Left cardiac atrium (tissue), 4 donors: Measurements from ENCODE around the gene PLA2G6. TPM values are rescaled to one million over a fixed set of nuclear protein-coding genes. Genes with fewer than 3 reads are reported as not detected.

Experiments
- ATAC-seq, 2 donors: fragments of 200-7000 bp; cut with Tn5 transposase; one replicate each; pipeline ENCODE4 v1.9.1; 2020; ENCODE audit warnings: mild to moderate bottlenecking in 2 of 2, moderate library complexity in 2 of 2
- DNase-seq: peaks from one replicate; pipeline ENCODE4 v3.0.0-alpha.2; 2020
- intact Hi-C, 2 donors: fragments of 100-400 bp; cut with DNase I; formaldehyde crosslinking; loops; one replicate each; pipeline versions ENCODE4 v1.14.1 to v1.15.1; 2022 to 2023
- total RNA-seq, 2 donors: library from RNA; stranded (reverse); fragmentation: NEBNext Ultra II Directional; extraction: Animal tissue kit (Norgen Biotek cat#: 25700); gene quantifications; one replicate each; pipeline ENCODE4 v1.2.1, GENCODE V29; 2021
- donor health status: DM: no; HTN: yes; CAD: no.
- donor health status: DM: no; HTN: yes; CAD: no; lungs with severe emphysema.
- donor health status: DM: yes; HTN: yes; CAD: no.
- donor health status: Dilated cardiomyopathy.

The PLA2G6 gene
- total RNA-seq, 2 donors from 2014 or later = 14.3 to 21.1 TPM

GRCh38 chr22:38218661-38219622, 37.3 kb upstream of the PLA2G6 start:
- ATAC-seq (peak; percentile 79 to 81), DNase-seq (peak; percentile 90)
- intact Hi-C loops = no loop called here

DNA sequence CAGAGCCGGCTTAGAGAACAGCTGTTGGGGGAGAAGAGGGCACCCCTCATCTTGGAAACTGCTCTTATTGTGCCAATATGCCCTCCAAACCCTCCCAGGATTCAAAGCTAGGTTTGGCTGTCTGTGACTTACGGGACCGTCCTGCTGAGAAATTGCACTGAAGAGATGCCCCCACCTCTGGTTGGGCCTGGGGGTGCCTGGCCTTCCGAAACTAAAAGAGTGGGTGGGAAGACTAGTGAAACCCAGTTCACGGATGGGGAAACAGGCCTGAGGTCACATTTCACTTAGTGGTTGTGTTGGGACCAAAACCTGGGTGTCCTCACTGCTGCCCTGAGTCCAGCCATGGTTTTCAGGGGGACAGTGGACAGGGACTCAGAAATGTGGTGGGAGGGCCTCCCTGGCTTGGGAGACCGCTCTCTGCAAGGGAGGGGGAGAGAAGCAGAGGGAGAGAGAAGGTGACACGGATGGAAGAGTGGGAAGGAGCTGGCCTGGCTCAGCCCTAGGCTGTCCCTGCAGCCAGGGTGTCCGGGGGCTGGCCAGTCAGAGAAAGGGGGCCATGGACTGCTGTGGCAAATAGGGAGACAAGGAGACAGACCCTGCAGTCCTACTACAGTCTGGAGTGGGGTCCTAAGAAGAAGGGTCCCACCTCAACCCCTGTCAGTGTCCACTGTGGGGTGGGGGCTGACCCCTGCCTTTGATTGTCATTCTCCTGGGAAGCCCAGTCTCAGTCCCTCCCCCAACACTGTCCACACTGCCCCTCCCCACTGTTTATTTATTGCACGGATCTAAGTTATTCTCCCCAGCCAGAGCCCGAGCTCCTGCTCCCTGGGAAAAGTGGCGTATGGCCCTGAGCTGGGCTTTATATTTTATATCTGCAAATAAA, 33.8 kb upstream of the PLA2G6 start:
- intact Hi-C loops = no loop called here
- ATAC-seq = no peak
- DNase-seq = no peak

- intact Hi-C loops = no loop called here
- peak; percentile 53 to 66 for ATAC-seq
- DNase-seq = peak; percentile 81
Measured at GRCh38 chr22:38214302-38215056, 32.8 kb upstream of the PLA2G6 start.

GRCh38 chr22:38213990-38214301, 32.3 kb upstream of the PLA2G6 start:
- peak; percentile 34 for DNase-seq
- no peak for ATAC-seq
- intact Hi-C loops = no loop called here

DNA sequence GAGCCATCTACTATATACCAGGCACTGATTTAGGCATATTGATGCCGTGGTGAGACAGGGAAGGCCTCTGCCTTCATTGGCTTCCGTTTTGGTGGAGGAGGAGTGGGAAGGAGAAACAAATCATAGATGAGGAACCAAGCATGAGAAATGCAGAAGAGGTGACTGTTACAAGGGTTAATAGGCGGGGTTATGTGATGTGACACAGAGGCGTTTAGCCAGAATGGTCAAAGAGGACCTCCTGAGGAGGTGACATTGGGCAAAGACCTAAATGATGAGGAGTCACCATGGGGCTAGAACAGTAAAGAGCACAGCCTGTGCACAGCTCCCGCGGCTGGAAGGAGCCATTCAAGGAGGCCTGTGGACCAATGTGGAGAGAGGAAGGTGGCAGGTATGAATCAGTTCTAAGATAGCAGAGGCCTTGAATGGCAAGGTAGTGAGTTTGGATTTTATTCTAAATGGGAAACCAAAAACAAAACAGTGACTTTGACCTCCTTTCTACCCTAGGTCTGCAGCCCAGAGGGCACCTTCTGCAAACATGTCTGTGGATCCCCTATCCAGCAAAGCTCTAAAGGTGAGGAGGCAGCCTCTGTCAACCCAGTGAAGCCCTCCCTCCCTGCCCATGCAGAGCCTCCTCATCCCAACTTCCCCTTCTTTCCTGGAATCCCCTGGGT, 31.8 kb upstream of the PLA2G6 start:
- DNase-seq (no peak), ATAC-seq (no peak)
- intact Hi-C loops = no loop called here

DNA sequence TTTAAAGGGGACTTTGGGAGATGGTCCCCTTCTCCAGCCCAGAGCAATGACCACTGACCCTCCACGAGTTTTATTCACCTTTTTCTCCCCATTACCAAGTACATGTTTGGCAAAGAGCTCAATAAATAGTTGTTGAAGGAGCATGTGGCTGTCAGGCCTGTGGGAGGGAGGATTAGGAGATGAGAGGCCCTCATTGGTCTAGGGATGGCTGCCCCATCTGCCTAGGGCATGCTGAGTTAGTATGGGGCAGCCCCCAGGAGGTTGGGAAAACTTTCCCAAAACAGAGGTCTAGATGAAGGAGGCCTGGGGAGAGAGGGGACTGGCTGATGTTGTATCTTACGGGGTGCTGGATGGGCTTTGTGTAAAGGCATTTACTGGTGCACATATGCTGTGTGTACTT, 30.8 kb upstream of the PLA2G6 start:
- ATAC-seq = no peak

GRCh38 chr22:38211556-38211955, 29.9 kb upstream of the PLA2G6 start:
- no peak for ATAC-seq
- no peak for DNase-seq
- intact Hi-C loops = no loop called here

More for the DNA sequence above, 30.8 kb upstream of the PLA2G6 start:
- DNase-seq = no peak
- intact Hi-C loops = no loop called here

DNA sequence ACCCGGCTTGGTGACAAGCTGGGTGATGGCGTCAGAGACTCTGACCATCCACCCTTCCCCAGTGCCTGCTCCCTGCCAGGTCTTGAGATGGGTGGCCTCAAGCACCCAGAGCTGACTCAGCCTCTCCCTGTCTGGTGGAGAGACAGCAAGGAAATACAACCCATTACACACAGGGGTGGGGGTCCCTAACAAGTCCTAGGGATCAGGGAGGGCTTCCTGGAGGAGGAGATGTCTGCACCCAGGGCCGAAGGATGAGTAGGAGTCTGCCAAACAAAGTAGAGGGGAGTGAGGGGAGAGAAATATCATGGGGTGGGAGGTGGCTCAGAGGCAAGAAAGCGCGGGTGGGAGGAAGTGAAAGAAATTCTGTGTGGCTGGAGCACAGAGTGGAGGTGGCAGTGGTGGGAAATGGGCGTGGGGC, 26.9 kb upstream of the PLA2G6 start:
- intact Hi-C loops = loop anchor here in 1 of 2 donors (10.0 kb wide), 1 partner anchor 94 kb away; the partner anchor contains the start of gene BAIAP2L2
- ATAC-seq (no peak), DNase-seq (no peak)

GRCh38 chr22:38207898-38208432, 26.3 kb upstream of the PLA2G6 start:
- DNase-seq (no peak), ATAC-seq (no peak)
- intact Hi-C loops = loop anchor here in 1 of 2 donors (10.0 kb wide), 1 partner anchor 93 kb away; the partner anchor contains the start of gene BAIAP2L2

- ATAC-seq = peak; percentile 27 to 39
- intact Hi-C loops = loop anchor here in 1 of 2 donors (10.0 kb wide), 1 partner anchor 91 kb away; the partner anchor contains the start of gene BAIAP2L2
- peak; percentile 87 for DNase-seq
Measured at GRCh38 chr22:38205261-38206128, 23.9 kb upstream of the PLA2G6 start.

GRCh38 chr22:38204784-38205183, 23.2 kb upstream of the PLA2G6 start:
- ATAC-seq = no peak

DNA sequence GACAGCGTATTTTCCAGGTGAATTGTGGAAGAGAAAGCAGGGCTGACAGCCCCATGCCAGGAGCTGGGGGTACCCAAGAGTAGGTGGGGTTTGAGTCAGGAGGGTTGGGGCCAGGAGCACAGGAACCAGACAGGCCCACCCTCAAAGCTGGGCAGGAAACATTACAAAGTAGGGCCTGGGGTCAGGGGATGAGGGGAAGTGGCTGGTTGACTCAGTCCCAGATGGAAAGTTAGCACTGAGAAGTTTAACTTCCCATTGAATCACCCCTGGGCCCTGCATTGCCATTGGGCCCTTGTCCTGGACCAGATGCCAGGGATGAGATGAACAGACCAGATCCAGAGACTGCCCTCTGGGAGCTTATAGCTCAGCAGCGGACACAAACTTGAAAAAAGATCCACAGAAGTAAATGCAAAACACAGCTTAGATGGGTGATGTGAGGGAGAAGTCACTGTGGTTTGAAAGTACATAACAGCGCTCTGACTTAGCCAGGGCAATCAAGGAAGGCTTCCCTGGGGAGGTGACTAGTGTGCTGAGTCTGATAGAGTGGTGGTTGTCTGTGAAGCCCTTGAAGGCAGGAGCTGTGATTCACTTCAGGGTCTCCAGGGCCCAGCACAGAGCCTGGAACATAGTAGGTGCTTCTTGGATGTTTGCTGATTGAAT, 22.4 kb upstream of the PLA2G6 start:
- no peak for ATAC-seq
- intact Hi-C loops = loop anchor here in 1 of 2 donors (10.0 kb wide), 1 partner anchor 89 kb away; the partner anchor contains the start of gene BAIAP2L2
- no peak for DNase-seq

More at GRCh38 chr22:38204784-38205183, 23.2 kb upstream of the PLA2G6 start:
- intact Hi-C loops = loop anchor here in 1 of 2 donors (10.0 kb wide), 1 partner anchor 90 kb away; the partner anchor contains the start of gene BAIAP2L2
- no peak for DNase-seq

GRCh38 chr22:38203090-38203810, 21.6 kb upstream of the PLA2G6 start:
- DNase-seq (peak; percentile 54), ATAC-seq (peak in 1 of 2 donors; percentile 2)
- intact Hi-C loops = loop anchor here in 1 of 2 donors (10.0 kb wide), 1 partner anchor 88 kb away; the partner anchor contains the start of gene BAIAP2L2

GRCh38 chr22:38202437-38203089, 20.9 kb upstream of the PLA2G6 start:
- peak; percentile 62 to 70 for ATAC-seq
- intact Hi-C loops = loop anchor here in 1 of 2 donors (10.0 kb wide), 1 partner anchor 88 kb away; the partner anchor contains the start of gene BAIAP2L2

More at GRCh38 chr22:38202437-38203089, 20.9 kb upstream of the PLA2G6 start:
- peak; percentile 92 for DNase-seq
